IMR-90 (cell line): ENCODE results near the gene POLR3K. TPM values are rescaled to one million over a fixed set of nuclear protein-coding genes. Genes with fewer than 3 reads are reported as not detected.

Experiments used
- ATAC-seq: fragments of 200-7000 bp; cut with Tn5 transposase; 2 replicates; pipeline ENCODE4 v1.9.1; 2020; ENCODE audit warnings: low read depth, mild to moderate bottlenecking, moderate library complexity
- BruUV-seq: library from RNA; stranded (reverse); fragments of 400-500 nt; replicated peaks from 2 replicates; lab custom pipeline; 2021; lab: Mats Ljungman, UMichigan
- CTCF ChIA-PET: fragments of 300-600 bp; formaldehyde crosslinking; extraction: SDS; loops from one replicate; lab custom pipeline; 2021; ENCODE audit warnings: antibody characterized with exemption; lab: Yijun Ruan, JAX
- POLR2A ChIA-PET: fragments of 300-600 bp; sonication (Branson Sonifier 250); formaldehyde crosslinking; loops from one replicate; lab custom pipeline; 2022; ENCODE audit warnings: antibody characterized with exemption; ENCODE audit not compliant: unreplicated experiment; lab: Charles Lee
- DNase-seq: peaks from one replicate; pipeline ENCODE4 v3.0.0; 2013
- H2AFZ ChIP-seq: replicated peaks from 2 replicates; pipeline ENCODE3; 2013; ENCODE audit warnings: low read length, mild to moderate bottlenecking; ENCODE audit not compliant: poor library complexity
- H2AK5ac ChIP-seq: 2 replicates; pipeline ENCODE4 v1.6.1; 2013; ENCODE audit warnings: low read depth, low read length, inconsistent platforms
- H2AK9ac ChIP-seq: replicated peaks from 2 replicates; pipeline ENCODE3; 2013; ENCODE audit warnings: mild to moderate bottlenecking, low read depth, low read length, moderate library complexity; ENCODE audit not compliant: poor library complexity
- H2BK120ac ChIP-seq: 2 replicates; pipeline ENCODE4 v1.6.1; 2013; ENCODE audit warnings: low read depth, low read length, inconsistent platforms
- H2BK15ac ChIP-seq: 3 replicates; pipeline ENCODE4 v1.6.1; 2013; ENCODE audit warnings: low read depth, low read length, inconsistent platforms
- H2BK20ac ChIP-seq: 2 replicates; pipeline ENCODE4 v1.6.1; 2013; ENCODE audit warnings: low read depth, mild to moderate bottlenecking, inconsistent platforms, low read length, moderate library complexity
- H2BK5ac ChIP-seq: 2 replicates; pipeline ENCODE4 v1.6.1; 2013; ENCODE audit warnings: mild to moderate bottlenecking, low read depth, low read length, inconsistent platforms; ENCODE audit not compliant: poor library complexity, severe bottlenecking
- H3K14ac ChIP-seq: replicated peaks from 2 replicates; pipeline ENCODE4 v1.6.1; 2013; ENCODE audit warnings: low read depth, low read length, inconsistent platforms
- H3K18ac ChIP-seq: 2 replicates; pipeline ENCODE4 v1.6.1; 2013; ENCODE audit warnings: low read depth, low read length, control low read depth
- H3K23ac ChIP-seq: 2 replicates; pipeline ENCODE4 v1.6.1; 2013; ENCODE audit warnings: low read depth, low read length, inconsistent platforms
- H3K27ac ChIP-seq: 2 replicates; pipeline ENCODE4 v1.5.1; 2013; ENCODE audit warnings: mild to moderate bottlenecking, control low read depth, low read length; ENCODE audit not compliant: insufficient read depth
- H3K27me3 ChIP-seq: 2 replicates; pipeline ENCODE4 v1.6.1; 2013; ENCODE audit warnings: low read length; ENCODE audit not compliant: control insufficient read depth, insufficient read depth
- H3K36me3 ChIP-seq: 2 replicates; pipeline ENCODE4 v1.6.1; 2013; ENCODE audit warnings: low read length, mixed read lengths; ENCODE audit not compliant: control insufficient read depth, insufficient read depth
- H3K4ac ChIP-seq: 2 replicates; pipeline ENCODE4 v1.6.1; 2013; ENCODE audit warnings: low read depth, low read length, inconsistent platforms
- H3K4me1 ChIP-seq: 2 replicates; pipeline ENCODE4 v1.6.1; 2013; ENCODE audit warnings: low read length, mixed read lengths; ENCODE audit not compliant: control insufficient read depth, insufficient read depth
- H3K4me2 ChIP-seq: 2 replicates; pipeline ENCODE4 v1.6.1; 2013; ENCODE audit warnings: low read depth, mild to moderate bottlenecking, control low read depth, low read length, moderate library complexity
- H3K4me3 ChIP-seq: 2 replicates; pipeline ENCODE4 v1.5.1; 2013; ENCODE audit warnings: low read depth, mild to moderate bottlenecking, control low read depth, low read length, moderate library complexity; ENCODE audit not compliant: insufficient read depth
- H3K56ac ChIP-seq: 2 replicates; pipeline ENCODE4 v1.6.1; 2013; ENCODE audit warnings: low read length, inconsistent platforms; ENCODE audit not compliant: insufficient read depth; ENCODE audit errors: extremely low read depth
- H3K79me1 ChIP-seq, 2 experiments: 2 replicates each; pipeline ENCODE4 v1.6.1; 2013; ENCODE audit warnings: low read length in 2 of 2, inconsistent platforms in 1 of 2, low read depth in 1 of 2
- H3K9ac ChIP-seq: 2 replicates; pipeline ENCODE4 v1.6.1; 2013; ENCODE audit warnings: low read depth, low read length, control low read depth
- H3K9me1 ChIP-seq: 2 replicates; pipeline ENCODE4 v1.6.1; 2013; ENCODE audit warnings: low read length, inconsistent platforms; ENCODE audit not compliant: insufficient read depth
- H3K9me3 ChIP-seq: 2 replicates; pipeline ENCODE4 v1.6.1; 2013; ENCODE audit warnings: low read length; ENCODE audit not compliant: control insufficient read depth, insufficient read depth
- H4K20me1 ChIP-seq: 2 replicates; pipeline ENCODE4 v1.6.1; 2013; ENCODE audit warnings: low read length, inconsistent platforms; ENCODE audit not compliant: insufficient read depth
- H4K5ac ChIP-seq: 2 replicates; pipeline ENCODE4 v1.6.1; 2013; ENCODE audit warnings: mild to moderate bottlenecking, low read depth, low read length, control low read depth
- H4K8ac ChIP-seq, 2 experiments: 2 replicates each; pipeline ENCODE4 v1.6.1; 2013; ENCODE audit warnings: low read depth in 2 of 2, low read length in 2 of 2, control low read depth in 1 of 2, inconsistent platforms in 1 of 2
- H4K91ac ChIP-seq: 2 replicates; pipeline ENCODE4 v1.6.1; 2013; ENCODE audit warnings: low read depth, low read length, inconsistent platforms; ENCODE audit not compliant: insufficient read depth
- CEBPB ChIP-seq: IDR thresholded peaks from 2 replicates; pipeline ENCODE4 v1.6.1; 2012; ENCODE audit warnings: low read depth, low read length, improper control_type of control experiment
- CTCF ChIP-seq: conservative IDR thresholded peaks from 2 replicates; pipeline ENCODE4 v1.5.1; 2012; ENCODE audit warnings: mild to moderate bottlenecking, low read depth, low read length, improper control_type of control experiment
- FOS ChIP-seq: fragments of 150-350 bp; IDR thresholded peaks from 2 replicates; pipeline ENCODE4 v1.6.1; 2016; ENCODE audit warnings: low read depth, low read length
- NFE2L2 ChIP-seq: fragments of 150-350 bp; IDR thresholded peaks from 2 replicates; pipeline ENCODE4 v1.6.1; 2016; ENCODE audit warnings: low read depth, mild to moderate bottlenecking, low read length
- POLR2A ChIP-seq: IDR thresholded peaks from 2 replicates; pipeline ENCODE4 v1.6.1; 2012; ENCODE audit warnings: mild to moderate bottlenecking, low read depth, low read length
- RAD21 ChIP-seq: IDR thresholded peaks from 2 replicates; pipeline ENCODE4 v1.6.1; 2012; ENCODE audit warnings: low read length, improper control_type of control experiment
- RCOR1 ChIP-seq: IDR thresholded peaks from 2 replicates; pipeline ENCODE4 v1.6.1; 2012; ENCODE audit warnings: mild to moderate bottlenecking, low read length, improper control_type of control experiment; ENCODE audit not compliant: insufficient replicate concordance
- RFX5 ChIP-seq: IDR thresholded peaks from 2 replicates; pipeline ENCODE4 v1.8.0; 2012; ENCODE audit warnings: low read depth, mild to moderate bottlenecking, low read length, moderate library complexity
- SMC3 ChIP-seq: fragments of 150-350 bp; IDR thresholded peaks from 2 replicates; pipeline ENCODE4 v1.6.1; 2016; ENCODE audit warnings: low read depth, mild to moderate bottlenecking, antibody characterized with exemption, low read length, moderate library complexity
- WGBS, 2 experiments: methylation state at CpG; one replicate each; pipeline versions ENCODE4 v1.1.5 to v1.1.7; 2013; ENCODE audit warnings: missing lambda C conversion rate in 2 of 2; ENCODE audit not compliant: insufficient read length in 1 of 2; ENCODE audit errors: extremely low coverage in 2 of 2; 5-methylcytosine and 5-hydroxymethylcytosine counted together
- dilution Hi-C: fragments of 300-500 bp; cut with HindIII; formaldehyde crosslinking; loops from one replicate; pipeline ENCODE4 v1.14.3; 2018; ENCODE audit warnings: low sequenced_read_pairs; ENCODE audit not compliant: unreplicated experiment
- in situ Hi-C: fragments of 300-500 bp; cut with MboI; formaldehyde crosslinking; loops from 3 replicates; pipeline ENCODE4 v1.14.3; 2019; ENCODE audit warnings: low sequenced_read_pairs, inconsistent platforms, mixed read lengths
- intact Hi-C: fragments of 100-400 bp; cut with micrococcal nuclease; formaldehyde crosslinking; loops from 2 replicates; pipeline ENCODE4 v1.10.0; 2022
- polyA plus RNA-seq, 3 experiments: library from polyadenylated mRNA; depleted of rRNA; stranded (reverse); fragments of >200 nt; gene quantifications; 2 replicates each; pipeline ENCODE4 v1.2.3, GENCODE V29; 2012; ENCODE audit warnings: low replicate concordance in 1 of 3
- total RNA-seq: library from RNA; depleted of rRNA; stranded (reverse); fragments of >200 nt; gene quantifications from 2 replicates; pipeline ENCODE4 v1.2.3, GENCODE V29; 2012
- TF ChIP-seq, protein P1 (sequence below): fragments of 150-350 bp; IDR thresholded peaks from 2 replicates; pipeline ENCODE4 v1.6.1; 2016; ENCODE audit warnings: low read depth, mild to moderate bottlenecking, low read length, moderate library complexity, borderline replicate concordance

The POLR3K gene
- total and polyA plus RNA-seq, 2 of the 4 experiments (the other 2 are of a cell fraction): 9.0 to 39.5 TPM

DNA sequence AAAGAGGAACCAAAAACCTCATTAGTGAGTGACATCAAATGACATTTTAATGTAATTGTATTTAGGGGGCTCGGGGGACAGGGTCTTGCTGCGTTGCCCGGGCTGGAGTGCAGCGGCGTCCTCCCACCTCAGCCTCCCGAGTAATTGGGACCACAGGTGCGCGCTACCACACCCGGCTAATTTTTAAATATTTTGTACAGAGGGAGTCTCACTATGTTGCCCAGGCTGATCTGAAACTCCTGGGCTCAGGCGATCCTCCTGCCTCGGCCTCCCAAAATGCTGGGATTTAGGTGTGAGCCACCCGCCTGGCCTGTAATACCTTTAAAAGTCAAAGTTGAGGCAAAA, 801 bp upstream of the POLR3K start:
- Histone ChIP-seq H3K23ac (no peak overlapping the region), H2AK9ac (peak overlapping the region; percentile 43), H3K56ac (no peak overlapping the region), H4K5ac (no peak overlapping the region), H2BK15ac (no peak overlapping the region), H2AFZ (peak overlapping the region; percentile 100), H3K9me3 (no peaks in the 10 kb centered on the region), H3K36me3 (peaks cover 45% of the 10 kb centered on the region), H4K91ac (no peak overlapping the region), H3K27me3 (no peaks in the 10 kb centered on the region), H3K14ac (no peak overlapping the region), H2AK5ac (no peak overlapping the region), H3K4me2 (peak overlapping the region; percentile 75), H2BK20ac (no peak overlapping the region), H3K4me1 (peaks cover 2% of the 10 kb centered on the region; the same call in 1 of the 2 replicates), H3K79me1 (peaks cover 18 to 66% of the 10 kb centered on the region in 2 experiments), H3K4me3 (peak overlapping the region; percentile 93), H3K27ac (peak overlapping the region; percentile 79), H4K8ac (peak overlapping the region in 1 of 2 experiments; percentile 86; a peak in 1 of 4 replicates), H3K18ac (no peak overlapping the region), H3K4ac (no peak overlapping the region), H3K9me1 (0 out of 2 replicates have a peak, but pooled peaks cover 5% of the 10 kb centered on the region), H4K20me1 (peaks cover 37% of the 10 kb centered on the region), H3K9ac (peak overlapping the region; percentile 87), H2BK5ac (no peak overlapping the region), H2BK120ac (no peak overlapping the region)
- no peak for ATAC-seq
- intact Hi-C loops (no loop called here), dilution Hi-C loops (no loop called here), in situ Hi-C loops (no loop called here)
- DNase-seq: no peak
- ChIA-PET POLR2A (no interaction called here), CTCF (no interaction called here)
- no TSS peak for BruUV-seq
- TF ChIP-seq RCOR1 (no peak), CEBPB (no peak), POLR2A (no peak), SMC3 (no peak), NFE2L2 (no peak), RAD21 (no peak), RFX5 (no peak), CTCF (no peak), FOS (no peak)
- TF ChIP-seq, protein P1, sequence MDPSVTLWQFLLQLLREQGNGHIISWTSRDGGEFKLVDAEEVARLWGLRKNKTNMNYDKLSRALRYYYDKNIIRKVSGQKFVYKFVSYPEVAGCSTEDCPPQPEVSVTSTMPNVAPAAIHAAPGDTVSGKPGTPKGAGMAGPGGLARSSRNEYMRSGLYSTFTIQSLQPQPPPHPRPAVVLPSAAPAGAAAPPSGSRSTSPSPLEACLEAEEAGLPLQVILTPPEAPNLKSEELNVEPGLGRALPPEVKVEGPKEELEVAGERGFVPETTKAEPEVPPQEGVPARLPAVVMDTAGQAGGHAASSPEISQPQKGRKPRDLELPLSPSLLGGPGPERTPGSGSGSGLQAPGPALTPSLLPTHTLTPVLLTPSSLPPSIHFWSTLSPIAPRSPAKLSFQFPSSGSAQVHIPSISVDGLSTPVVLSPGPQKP: no peak
- WGBS, 2 experiments: 88% methylated on average over 3 of the region's 12 CpGs; no CpG with 5 or more reads in 1 of the 2 experiments
